ENCODE results near the gene RIPK4.

DNA sequence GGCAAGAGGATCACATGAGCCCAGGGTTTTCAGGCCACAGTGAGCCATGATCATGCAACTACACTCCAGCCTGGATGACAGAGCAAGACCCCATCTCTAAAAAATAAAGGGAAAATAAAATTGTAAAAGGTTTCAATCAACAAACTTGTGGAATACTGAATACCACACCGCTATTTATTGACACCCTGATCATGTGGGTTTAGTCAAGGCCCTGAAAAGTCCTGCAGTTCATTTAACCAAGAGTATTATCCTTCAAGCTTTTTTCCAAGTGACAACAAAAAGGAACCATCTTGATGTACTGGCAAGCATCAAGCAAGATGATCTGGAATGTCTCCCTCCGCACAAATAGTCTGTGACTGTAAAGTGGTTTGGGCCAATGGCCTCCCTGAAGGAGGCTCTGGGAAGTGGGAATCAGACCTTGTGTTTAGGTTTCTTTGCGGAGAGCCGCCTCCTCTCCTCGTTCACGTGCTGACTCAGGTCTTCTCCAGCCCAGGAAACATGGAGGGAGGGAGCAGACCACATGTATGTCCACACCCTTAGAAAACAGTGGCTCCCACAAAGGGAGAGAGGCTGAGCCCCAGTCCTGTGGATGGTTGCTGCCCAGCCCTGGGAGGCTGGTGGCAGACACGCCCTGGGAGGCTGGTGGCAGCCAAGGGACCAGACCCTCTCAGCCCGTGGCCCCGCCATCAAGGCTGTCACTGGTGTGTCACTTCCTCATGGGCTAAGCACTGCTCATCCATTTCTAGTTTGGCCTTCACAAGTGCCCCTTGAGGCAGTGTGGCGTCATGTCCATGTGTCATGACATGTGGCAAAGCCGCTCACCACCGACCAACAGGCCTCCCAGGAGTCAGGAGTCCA is 56.7 kb downstream of the RIPK4 start:
- TF ChIP-seq EZH2 (IDR thresholded peaks at IDR 0.05) (no peak), POLR2AphosphoS5 (IDR thresholded peaks at IDR 0.05; ENCODE audit: borderline replicate concordance, low read depth, low read length) (no peak), FOXP2 (optimal IDR thresholded peaks at IDR 0.05; ENCODE audit: control extremely low read depth, extremely low read length, insufficient read depth) (no peak)

All from SK-N-MC (cell line).